C4-2B (cell line): ENCODE measurements around the gene DQX1.

Experiments used
- ZFX ChIP-seq: fragments of 450-650 bp; IDR thresholded peaks from 2 replicates; pipeline ENCODE4 v1.6.1; 2017
- TF ChIP-seq, protein P1 (sequence below): fragments of 450-650 bp; conservative IDR thresholded peaks from 2 replicates; pipeline ENCODE4 v1.5.1; 2017; ENCODE audit warnings: mild to moderate bottlenecking

GRCh38 chr2:74507926-74508520 lies 18.0 kb downstream of the DQX1 start:
- TF ChIP-seq, protein P1, sequence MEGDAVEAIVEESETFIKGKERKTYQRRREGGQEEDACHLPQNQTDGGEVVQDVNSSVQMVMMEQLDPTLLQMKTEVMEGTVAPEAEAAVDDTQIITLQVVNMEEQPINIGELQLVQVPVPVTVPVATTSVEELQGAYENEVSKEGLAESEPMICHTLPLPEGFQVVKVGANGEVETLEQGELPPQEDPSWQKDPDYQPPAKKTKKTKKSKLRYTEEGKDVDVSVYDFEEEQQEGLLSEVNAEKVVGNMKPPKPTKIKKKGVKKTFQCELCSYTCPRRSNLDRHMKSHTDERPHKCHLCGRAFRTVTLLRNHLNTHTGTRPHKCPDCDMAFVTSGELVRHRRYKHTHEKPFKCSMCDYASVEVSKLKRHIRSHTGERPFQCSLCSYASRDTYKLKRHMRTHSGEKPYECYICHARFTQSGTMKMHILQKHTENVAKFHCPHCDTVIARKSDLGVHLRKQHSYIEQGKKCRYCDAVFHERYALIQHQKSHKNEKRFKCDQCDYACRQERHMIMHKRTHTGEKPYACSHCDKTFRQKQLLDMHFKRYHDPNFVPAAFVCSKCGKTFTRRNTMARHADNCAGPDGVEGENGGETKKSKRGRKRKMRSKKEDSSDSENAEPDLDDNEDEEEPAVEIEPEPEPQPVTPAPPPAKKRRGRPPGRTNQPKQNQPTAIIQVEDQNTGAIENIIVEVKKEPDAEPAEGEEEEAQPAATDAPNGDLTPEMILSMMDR, result no peak
- 0 out of 2 replicates have a peak, but pooled peaks have one; percentile 14 for TF ChIP-seq ZFX
